Right atrium auricular region (tissue), 2 donors: Measurements from ENCODE around the gene RDH13. TPM values are rescaled to one million over a fixed set of nuclear protein-coding genes. Genes with fewer than 3 reads are reported as not detected.

Experiments used
- DNase-seq: peaks from one replicate; pipeline ENCODE4 v3.0.0-alpha.2; 2019; ENCODE audit warnings: low spot score
- H3K27ac ChIP-seq, 2 donors: fragments of 200-600 bp; sonication (generic); 1 replicate in 1 of 2; 2 replicates in 1 of 2; pipeline ENCODE4 v1.5.1; 2016 to 2019
- H3K27me3 ChIP-seq, 2 donors: fragments of 200-600 bp; sonication (generic); one replicate each; pipeline versions ENCODE4 v1.5.1 to v1.6.0; 2017 to 2019
- H3K36me3 ChIP-seq: fragments of 200-600 bp; sonication (generic); one replicate; pipeline ENCODE4 v1.5.1; 2016
- H3K4me1 ChIP-seq, 2 donors: fragments of 200-600 bp; sonication (generic); one replicate each; pipeline versions ENCODE4 v1.5.1 to v1.6.0; 2017 to 2019
- H3K4me3 ChIP-seq, 2 donors: fragments of 200-600 bp; sonication (generic); 1 replicate in 1 of 2; 2 replicates in 1 of 2; pipeline ENCODE4 v1.5.1; 2017 to 2019; ENCODE audit warnings: mild to moderate bottlenecking in 1 of 2, moderate library complexity in 1 of 2
- H3K9me3 ChIP-seq, 2 donors: fragments of 200-600 bp; sonication (generic); one replicate each; pipeline ENCODE4 v1.5.1; 2019
- total RNA-seq, 2 donors: library from RNA; depleted of rRNA; stranded (reverse); fragments of >200 nt; gene quantifications; one replicate each; pipeline ENCODE4 v1.1.0, GENCODE V29; 2016
- TF ChIP-seq, protein P1 (sequence below), 2 donors: fragments of 200-600 bp; sonication (generic); IDR thresholded peaks; one replicate each; pipeline ENCODE4 v1.5.1; 2019; ENCODE audit warnings: antibody characterized with exemption in 2 of 2

The RDH13 gene
- total RNA-seq, 2 donors from 2014 or later = 26.5 to 28.1 TPM

DNA sequence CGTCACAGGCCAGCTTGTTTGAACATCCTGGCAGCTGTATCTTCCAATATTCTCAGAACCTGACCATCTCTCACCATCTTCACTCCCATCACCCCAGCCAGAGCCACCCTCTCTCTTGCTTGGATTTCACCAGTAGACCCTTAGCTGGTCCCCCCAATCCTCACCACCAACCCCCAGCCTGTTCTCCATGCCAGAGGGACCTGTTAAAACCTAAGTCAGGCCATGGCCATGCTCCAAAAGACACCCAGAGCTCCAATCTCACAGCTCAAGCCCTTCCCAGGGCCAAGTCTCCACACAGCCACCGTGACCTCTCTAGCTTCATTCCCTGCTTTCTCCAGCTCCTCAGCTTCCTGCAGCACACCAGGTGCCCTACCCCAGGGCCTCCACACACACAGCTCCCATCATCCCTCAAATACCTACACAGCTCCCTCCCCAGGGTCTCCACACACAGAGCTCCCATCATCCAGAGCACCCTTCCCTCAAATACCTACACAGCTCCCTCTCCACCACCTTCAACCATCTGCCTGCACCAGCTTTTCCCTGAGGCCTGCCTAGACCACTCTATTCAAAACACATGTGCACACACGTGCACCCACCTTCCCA, 26.5 kb upstream of the RDH13 start:
- Histone ChIP-seq H3K9me3 (no peaks in the 10 kb centered on the region), H3K4me3 (no peak overlapping the region), H3K4me1 (peaks cover 0 to 27% of the 10 kb centered on the region in 2 donors), H3K27ac (no peak overlapping the region), H3K27me3 (peaks cover 3 to 5% of the 10 kb centered on the region in 2 donors), H3K36me3 (peaks cover 34% of the 10 kb centered on the region)
- TF ChIP-seq, protein P1, sequence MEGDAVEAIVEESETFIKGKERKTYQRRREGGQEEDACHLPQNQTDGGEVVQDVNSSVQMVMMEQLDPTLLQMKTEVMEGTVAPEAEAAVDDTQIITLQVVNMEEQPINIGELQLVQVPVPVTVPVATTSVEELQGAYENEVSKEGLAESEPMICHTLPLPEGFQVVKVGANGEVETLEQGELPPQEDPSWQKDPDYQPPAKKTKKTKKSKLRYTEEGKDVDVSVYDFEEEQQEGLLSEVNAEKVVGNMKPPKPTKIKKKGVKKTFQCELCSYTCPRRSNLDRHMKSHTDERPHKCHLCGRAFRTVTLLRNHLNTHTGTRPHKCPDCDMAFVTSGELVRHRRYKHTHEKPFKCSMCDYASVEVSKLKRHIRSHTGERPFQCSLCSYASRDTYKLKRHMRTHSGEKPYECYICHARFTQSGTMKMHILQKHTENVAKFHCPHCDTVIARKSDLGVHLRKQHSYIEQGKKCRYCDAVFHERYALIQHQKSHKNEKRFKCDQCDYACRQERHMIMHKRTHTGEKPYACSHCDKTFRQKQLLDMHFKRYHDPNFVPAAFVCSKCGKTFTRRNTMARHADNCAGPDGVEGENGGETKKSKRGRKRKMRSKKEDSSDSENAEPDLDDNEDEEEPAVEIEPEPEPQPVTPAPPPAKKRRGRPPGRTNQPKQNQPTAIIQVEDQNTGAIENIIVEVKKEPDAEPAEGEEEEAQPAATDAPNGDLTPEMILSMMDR (IDR thresholded peaks at IDR 0.05) = no peak
- DNase-seq = no peak

DNA sequence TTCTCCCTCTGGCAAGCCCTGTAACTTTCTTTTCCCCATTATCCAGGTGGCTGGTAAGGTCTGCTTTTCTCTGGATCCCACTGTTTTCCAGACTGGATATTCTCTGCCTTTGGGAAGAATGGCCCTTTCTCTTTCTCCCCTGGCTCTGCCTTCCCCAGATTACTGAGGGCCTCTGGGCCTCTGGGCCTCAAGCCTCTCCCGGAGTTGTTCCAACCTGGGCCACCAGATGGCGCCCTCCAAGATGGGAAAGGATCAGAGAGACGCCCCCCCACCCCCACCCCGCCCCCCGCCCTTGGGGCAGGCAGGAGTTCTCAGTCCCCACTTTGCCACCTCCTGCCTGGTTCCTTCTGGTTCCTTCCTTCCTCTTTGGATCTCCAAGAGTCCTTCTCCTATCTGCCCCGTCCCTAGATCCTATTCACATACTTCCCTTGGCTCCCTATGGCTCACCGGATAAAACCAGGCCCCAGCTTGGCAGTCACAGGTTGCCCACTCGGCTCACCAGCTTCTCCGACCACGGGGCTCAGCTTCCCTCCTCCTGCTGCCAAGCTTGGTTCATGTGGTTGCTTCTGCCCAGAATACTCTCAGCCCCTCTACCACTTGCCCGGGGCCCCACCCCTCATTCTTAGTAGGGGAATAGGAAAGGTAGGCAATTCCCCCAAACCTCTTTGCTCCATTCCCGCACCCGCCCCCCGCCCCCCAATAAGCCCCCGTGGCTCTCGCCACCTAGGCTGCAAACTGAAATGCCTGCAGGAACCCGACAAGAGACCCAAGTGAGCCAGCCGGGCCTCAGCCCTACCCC, 25.8 kb upstream of the RDH13 start:
- H3K9me3 ChIP-seq = no peaks in the 10 kb centered on the region
- peaks cover 0 to 27% of the 10 kb centered on the region in 2 donors for H3K4me1 ChIP-seq
- no peak overlapping the region for H3K4me3 ChIP-seq
- H3K36me3 ChIP-seq = peaks cover 30% of the 10 kb centered on the region
- TF ChIP-seq, protein P1 (IDR thresholded peaks at IDR 0.05) = peak; percentile 79 to 92
- H3K27me3 ChIP-seq = peaks cover 3 to 10% of the 10 kb centered on the region in 2 donors
- H3K27ac ChIP-seq = peak overlapping the region in 1 of 2 donors; percentile 22
- peak; percentile 76 for DNase-seq

DNA sequence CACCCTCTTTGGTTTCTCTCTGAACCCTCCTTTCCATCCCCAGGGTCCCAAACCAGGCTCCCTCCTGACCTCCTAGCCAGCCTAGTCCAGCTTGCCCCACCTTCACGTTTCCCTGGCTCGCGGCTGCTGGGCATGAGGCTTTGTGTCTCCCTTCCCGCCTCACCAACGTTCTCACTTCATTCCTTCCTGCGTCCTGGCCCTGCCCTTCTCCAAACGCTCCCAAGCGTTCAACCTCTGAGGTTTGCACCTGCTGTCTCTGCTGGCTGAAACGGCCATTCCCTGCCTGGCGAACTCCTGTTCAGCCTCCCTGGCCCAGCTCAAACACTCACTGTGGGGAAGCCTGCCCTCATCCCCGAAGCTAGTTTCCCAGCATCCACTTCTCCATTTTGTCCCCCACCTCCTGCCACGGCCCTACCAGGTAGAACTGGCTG, 25.1 kb upstream of the RDH13 start:
- H3K4me1 ChIP-seq = peaks cover 0 to 27% of the 10 kb centered on the region in 2 donors
- peak overlapping the region in 1 of 2 donors; percentile 22 for H3K27ac ChIP-seq
- H3K27me3 ChIP-seq = peaks cover 3 to 17% of the 10 kb centered on the region in 2 donors
- no peak for DNase-seq
- H3K36me3 ChIP-seq = peaks cover 29% of the 10 kb centered on the region
- TF ChIP-seq, protein P1 (IDR thresholded peaks at IDR 0.05) = no peak
- H3K4me3 ChIP-seq = peak overlapping the region in 1 of 2 donors; percentile 56
- H3K9me3 ChIP-seq = no peaks in the 10 kb centered on the region

DNA sequence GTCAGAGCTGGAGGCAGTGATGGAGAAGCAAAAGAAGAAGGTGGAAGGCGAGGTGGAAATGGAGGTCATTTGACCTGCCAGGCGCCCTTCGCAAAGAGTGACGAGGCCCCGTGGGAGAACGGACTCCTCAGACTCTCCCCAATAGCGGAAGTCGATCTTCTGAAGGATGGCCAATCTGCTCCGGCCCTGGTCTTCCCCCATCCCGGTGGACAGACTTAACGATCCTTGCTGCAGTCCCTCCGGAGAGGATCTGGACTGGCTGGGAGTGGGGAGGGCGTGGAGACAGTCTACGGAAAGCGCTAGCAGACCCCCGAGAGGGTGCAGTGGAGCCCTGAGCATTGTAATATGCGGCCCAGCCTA, 24.6 kb upstream of the RDH13 start:
- TF ChIP-seq, protein P1 (IDR thresholded peaks at IDR 0.05) = no peak
- peak overlapping the region in 1 of 2 donors; percentile 22 for H3K27ac ChIP-seq
- no peak for DNase-seq
- peaks cover 9 to 22% of the 10 kb centered on the region in 2 donors for H3K27me3 ChIP-seq
- peaks cover 0 to 29% of the 10 kb centered on the region in 2 donors for H3K4me1 ChIP-seq
- no peaks in the 10 kb centered on the region for H3K9me3 ChIP-seq
- H3K36me3 ChIP-seq = peaks cover 24% of the 10 kb centered on the region
- peak overlapping the region; percentile 36 to 56 for H3K4me3 ChIP-seq

DNA sequence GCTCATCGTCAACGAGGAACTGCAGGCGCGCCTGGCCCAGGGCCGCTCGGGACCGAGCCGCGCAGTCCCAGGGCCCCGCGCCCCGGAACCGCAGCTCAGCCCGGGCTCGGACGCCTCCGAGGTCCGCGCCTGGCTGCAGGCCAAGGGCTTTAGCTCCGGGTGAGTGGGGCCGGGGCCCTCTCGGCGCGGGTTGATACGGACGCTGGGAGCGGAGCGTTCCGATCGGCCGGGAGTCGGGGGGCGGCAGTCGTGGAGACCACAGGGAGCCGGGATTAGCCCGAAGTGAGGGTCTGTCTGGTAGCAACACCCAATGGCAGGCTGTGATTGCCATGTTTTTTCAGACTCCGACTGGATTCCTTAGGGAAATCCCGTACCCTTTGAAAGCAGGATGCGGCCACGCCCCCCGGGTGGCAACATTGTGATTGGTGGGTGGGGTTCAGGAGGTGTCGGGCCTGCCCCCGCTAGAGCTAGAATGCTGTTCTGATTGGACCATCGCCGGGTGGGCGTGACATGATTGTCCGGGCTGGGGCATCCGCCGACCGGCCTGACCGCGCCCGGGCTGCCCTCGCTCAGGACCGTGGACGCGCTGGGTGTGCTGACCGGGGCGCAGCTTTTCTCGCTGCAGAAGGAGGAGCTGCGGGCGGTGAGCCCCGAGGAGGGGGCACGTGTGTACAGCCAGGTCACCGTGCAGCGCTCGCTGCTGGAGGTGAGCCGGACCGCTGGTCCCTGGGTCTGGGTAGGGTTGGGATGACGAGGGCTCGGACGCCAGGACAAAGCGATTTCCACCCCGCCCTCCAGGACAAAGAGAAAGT, 24.0 kb upstream of the RDH13 start:
- peak overlapping the region; percentile 36 to 56 for H3K4me3 ChIP-seq
- peak; percentile 95 for DNase-seq
- TF ChIP-seq, protein P1 (IDR thresholded peaks at IDR 0.05) = no peak
- peaks cover 18% of the 10 kb centered on the region for H3K36me3 ChIP-seq
- H3K4me1 ChIP-seq = peaks cover 0 to 34% of the 10 kb centered on the region in 2 donors
- peaks cover 14 to 28% of the 10 kb centered on the region in 2 donors for H3K27me3 ChIP-seq
- peak overlapping the region in 1 of 2 donors; percentile 22 for H3K27ac ChIP-seq
- H3K9me3 ChIP-seq = no peaks in the 10 kb centered on the region
